ENCODE results near the gene CORIN.

- TF ChIP-seq CTCF (IDR thresholded peaks at IDR 0.05; ENCODE audit: insufficient read depth, low read length, poor library complexity, severe bottlenecking) (no peak), EZH2phosphoT487 (conservative IDR thresholded peaks at IDR 0.05; ENCODE audit: low read length) (no peak)
Observed at GRCh38 chr4:47572981-47573380, 264.9 kb downstream of the CORIN start.
